CD4-positive, alpha-beta T cell treated with Interleukin-4 for 1 hour (primary cell): ENCODE data around the gene CCDC186.

Experiments
- DNase-seq, 2 donors: peaks; one replicate each; pipeline ENCODE4 v3.0.0-alpha.2; 2020 to 2022

CCDC186 gene

GRCh38 chr10:114103284-114103683 lies 70.7 kb downstream of the CCDC186 start:
- peak in 1 of 2 donors; percentile 56 for DNase-seq

DNA sequence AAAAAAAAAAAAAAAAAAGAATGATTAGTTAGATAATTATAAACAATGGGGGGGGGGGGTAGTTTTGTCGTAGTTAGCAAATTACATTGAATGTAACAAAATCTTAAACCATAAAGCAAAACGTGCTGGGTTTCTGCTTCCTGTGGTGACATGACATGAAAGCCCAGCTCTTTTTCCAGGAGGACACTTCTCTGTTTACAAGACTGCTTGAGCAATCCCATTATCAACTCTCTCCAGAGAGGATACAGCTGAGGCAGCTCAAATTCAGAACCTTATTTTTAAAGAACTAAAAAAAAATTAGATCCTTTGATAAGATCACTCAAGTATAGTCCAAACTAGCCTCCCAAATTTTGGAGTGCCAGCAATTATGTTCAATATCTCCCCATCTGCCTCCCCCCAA lies 71.7 kb downstream of the CCDC186 start:
- no peak for DNase-seq

- no peak for DNase-seq
Observed at GRCh38 chr10:114100848-114101741, 72.9 kb downstream of the CCDC186 start.

- no peak for DNase-seq
Observed at GRCh38 chr10:114096864-114097263, 77.1 kb downstream of the CCDC186 start.

- peak in 1 of 2 donors; percentile 35 for DNase-seq
Observed at GRCh38 chr10:114095559-114096337, 78.3 kb downstream of the CCDC186 start.

- no peak for DNase-seq
Observed at GRCh38 chr10:114094795-114095194, 79.2 kb downstream of the CCDC186 start.

GRCh38 chr10:114087655-114088054 lies 86.3 kb downstream of the CCDC186 start:
- DNase-seq, result no peak

GRCh38 chr10:114087255-114087654 lies 86.7 kb downstream of the CCDC186 start:
- DNase-seq, result no peak

GRCh38 chr10:114084215-114084614 lies 89.8 kb downstream of the CCDC186 start:
- DNase-seq, result no peak

DNA sequence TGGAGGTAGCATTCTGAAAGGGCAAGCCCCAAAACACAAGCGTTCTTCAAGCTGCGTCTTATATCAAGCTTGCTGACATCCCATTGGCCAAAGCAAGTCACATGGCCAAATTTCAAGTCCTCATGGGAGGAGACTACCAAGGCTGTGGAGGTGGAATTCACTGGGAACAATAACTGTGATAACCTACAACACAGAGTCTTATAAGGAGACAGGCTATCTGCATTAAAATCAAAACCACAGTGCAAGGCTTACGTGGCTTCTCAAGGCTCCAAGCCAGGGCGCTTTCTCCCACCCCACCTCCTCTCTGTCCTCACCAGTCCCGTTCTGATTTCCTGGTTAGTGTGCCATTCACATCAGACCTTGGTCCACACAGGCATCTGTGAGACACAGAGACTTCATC lies 91.0 kb downstream of the CCDC186 start:
- DNase-seq, result no peak

DNA sequence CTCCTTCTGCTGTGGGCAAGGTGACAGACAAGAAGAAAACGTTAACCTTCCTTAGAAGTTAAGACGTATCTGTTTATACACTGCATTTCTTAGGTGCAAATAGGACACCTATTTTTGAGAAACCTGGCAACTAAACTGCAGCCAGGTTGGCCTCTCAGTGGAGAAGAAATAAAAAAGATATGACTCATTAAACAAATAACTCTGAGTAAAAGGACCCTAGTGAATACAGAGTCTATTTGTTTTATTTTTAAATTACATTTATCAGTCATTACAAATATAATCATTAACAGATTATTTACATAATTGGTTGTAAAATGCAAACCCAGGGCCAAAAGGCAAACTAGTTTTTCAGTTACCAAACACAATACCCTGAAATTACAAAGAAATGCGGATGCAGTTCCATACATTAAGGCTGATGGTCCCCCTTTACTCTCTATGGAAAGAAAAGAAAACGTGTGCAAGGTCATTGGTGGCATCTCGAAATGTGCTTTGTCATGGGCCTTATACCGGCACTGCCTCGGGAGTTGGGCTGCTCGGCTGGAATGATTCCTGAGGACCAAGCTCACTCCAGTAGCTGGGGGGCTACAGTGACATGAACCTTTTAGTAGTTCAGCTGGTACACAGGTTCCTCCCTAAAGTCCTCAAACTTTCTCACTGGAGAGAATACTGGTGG lies 92.0 kb downstream of the CCDC186 start:
- no peak for DNase-seq

DNA sequence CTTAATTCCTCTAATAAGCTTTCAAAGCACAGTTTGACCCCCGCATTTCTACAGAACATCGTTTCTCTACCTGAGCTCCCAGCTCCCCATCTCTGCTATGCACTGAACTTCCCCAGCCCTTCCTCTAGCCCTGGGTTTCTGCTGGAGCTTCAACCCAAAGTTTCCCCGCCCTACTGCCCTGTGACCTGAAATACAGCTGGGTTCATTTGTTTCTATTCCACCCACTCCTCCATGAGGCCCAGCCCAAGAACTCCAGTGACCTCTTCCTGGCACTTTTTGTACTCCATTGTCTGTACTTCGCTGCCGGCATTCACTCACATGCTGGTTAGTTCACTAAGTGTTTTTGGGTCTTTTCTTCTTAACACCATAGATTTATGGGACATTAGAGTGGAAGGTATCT lies 94.6 kb downstream of the CCDC186 start:
- no peak for DNase-seq

GRCh38 chr10:114078346-114078745 lies 95.7 kb downstream of the CCDC186 start:
- no peak for DNase-seq

GRCh38 chr10:114077815-114078219 lies 96.2 kb downstream of the CCDC186 start:
- no peak for DNase-seq

DNA sequence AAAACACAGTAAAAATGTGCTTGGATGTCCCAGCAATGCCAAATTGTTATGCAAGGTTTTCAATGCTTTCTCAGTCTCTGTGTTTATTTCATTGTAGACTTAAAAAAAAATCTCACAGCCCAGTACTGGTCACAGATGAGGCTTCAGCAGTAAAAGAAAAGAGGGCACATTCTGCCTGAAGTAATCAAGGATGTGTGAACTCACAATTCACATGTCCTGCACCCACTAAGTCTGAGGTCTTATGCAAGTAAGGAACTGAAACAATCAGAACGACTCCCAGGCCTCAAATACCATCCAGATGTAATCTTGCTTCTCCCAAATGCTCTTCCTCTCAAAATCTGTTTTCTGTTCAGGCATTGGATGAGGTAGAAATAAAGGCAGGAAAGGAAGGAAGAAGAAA lies 96.7 kb downstream of the CCDC186 start:
- DNase-seq, result no peak

- DNase-seq, result no peak
Observed at GRCh38 chr10:114075093-114075492, 98.9 kb downstream of the CCDC186 start.

DNA sequence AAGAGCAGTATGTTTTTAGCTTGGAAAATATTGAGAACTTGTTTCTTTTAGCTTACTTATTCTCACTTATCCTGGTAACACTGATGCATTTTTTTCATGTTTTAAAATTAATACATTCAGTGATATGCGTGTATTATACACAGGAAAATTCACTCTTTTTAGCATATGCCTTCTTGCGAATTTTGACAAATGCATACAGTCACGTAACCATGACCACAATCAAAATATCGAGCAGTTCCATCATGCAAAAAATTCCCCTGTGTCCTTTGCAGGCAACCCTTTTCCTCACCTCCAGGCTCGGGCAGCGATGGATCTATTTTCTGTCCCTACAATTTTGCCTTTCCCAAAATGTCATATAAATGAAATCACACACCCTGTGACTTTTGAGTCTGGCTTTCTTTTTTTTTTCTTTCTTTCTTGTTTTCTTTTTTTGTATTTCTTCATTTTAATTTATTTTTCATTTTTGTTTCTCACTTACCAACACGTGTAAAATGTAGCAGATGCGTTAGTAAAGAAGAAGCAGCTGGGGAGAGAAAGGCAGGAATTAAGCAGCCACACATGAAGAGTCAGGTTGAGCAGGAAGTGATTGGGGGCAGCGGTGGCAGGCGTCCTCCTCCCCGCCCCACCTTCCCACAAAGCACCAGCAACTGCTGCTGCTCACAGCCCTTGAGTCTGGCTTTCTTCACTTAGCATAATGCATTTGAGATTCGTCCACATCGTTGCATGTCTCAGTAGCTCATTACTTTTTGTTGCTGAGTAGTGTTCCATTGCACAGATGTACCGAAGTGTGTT lies 100.4 kb downstream of the CCDC186 start:
- peak; percentile 19 to 23 for DNase-seq

- DNase-seq, result no peak
Observed at GRCh38 chr10:114071178-114071577, 102.8 kb downstream of the CCDC186 start.
